Stimulated activated CD4-positive, alpha-beta T cell treated with anti-CD3 and anti-CD28 coated beads, Interleukin-2, amount 100 ng/mL, for 24 hours (primary cell): ENCODE data around the gene TPM1.
"Not testable (repeated sequence)": the region's sequence is repeated elsewhere in the genome, so short reads cannot be mapped to it uniquely, and the experiment has no call there.

Experiments
- DNase-seq, 2 donors: peaks; one replicate each; pipeline ENCODE4 v3.0.0-alpha.2; 2020

The TPM1 gene

DNA sequence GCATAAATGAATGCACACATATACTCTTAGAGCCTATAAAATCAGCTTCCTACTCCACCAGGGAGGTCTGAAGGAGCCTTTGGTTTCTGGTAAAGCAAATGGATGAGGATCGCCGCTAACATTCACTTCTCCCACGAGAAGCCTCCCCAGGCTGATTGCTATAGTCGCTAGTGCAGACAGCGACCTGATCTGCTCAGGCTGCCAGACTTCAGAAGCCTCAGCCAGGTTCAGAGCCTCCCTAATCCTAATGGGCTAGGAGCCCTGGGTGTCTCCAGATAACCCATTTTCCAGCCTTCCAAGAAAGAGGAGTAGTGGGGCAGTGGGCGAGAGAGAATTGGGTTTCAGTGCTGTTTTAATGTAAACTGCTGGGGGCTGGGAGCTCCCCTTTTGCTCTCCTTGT, 35.4 kb downstream of the TPM1 start:
- DNase-seq = no peak

DNA sequence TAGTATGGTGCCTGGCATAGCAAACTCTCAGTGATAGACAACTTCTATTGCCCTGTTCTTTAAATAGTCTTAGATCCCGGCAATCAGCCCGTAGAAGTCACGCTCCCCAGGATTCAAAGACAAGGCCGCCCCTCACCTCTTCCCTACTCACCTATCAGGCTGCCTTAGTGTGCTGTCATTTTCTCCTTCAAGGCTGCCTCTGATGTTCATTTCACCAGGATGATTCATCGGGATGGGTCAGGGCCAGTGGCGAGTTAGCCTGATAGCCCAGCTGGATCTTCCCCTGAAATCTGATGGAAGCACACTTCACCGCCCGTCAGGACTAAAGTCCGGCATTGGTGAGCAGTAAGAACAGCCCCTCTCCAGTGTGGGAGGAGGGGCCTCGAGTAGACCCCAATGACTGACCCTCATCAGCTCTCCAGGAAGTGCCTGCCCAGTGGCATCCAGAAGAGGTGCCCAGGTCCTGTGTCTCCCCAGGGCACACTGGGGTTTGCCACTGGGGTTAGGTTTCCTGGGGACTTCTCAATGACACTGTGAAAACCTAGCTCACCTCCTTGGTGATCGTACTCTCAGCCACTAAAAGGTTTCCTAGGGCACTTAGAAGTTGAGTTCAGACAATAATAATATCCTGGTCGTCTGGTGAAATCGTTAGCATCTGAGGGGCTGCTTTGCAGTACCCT, 37.5 kb downstream of the TPM1 start:
- no peak for DNase-seq

DNA sequence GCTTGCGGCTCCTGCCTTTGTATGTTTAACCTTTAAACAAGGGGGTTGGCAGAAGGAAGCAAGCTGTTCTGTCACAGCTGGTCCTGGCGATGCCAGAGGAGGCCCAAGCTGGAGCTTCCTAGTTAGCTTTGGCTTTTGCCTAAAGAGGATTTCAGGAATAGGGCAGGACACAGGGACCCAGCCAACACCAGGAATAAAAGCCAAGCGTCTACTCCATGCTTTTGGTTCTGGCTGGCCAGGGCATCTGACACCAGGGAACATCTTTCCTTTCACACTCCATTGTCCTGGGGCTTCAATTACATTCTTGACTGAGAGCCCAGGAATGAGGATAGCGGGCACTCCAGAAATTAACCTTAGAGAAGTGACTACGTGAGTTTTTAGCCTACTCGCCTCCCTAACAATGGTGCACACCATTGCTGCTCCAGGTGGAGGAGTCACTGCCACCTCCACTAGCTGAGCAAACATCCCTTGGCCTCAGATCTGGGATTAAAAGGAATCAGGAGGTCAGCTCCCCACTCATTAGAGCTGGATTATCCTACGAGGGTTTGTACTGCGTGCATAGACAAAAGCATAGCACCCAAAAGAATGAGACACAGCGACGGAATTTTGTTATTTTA, 38.2 kb downstream of the TPM1 start:
- DNase-seq = no peak

DNA sequence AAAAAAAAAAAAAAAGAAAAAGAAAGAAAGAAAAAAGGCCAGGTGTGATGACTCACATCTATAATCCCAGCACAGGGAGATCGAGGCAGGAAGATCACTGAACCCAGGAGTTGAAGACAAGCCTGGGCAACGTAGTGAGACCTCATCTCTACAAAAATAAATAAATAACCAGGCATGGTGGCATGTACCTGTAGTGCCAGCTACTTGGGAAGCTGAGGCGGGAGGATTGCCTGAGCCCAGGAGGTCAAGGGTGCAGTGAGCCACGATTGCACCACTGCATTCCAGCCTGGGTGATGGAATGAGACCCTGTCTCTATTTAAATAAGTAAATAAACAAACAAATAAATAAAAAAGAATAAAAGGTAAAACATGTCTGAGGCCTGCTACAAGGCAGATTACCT, 39.8 kb downstream of the TPM1 start:
- no peak for DNase-seq

DNA sequence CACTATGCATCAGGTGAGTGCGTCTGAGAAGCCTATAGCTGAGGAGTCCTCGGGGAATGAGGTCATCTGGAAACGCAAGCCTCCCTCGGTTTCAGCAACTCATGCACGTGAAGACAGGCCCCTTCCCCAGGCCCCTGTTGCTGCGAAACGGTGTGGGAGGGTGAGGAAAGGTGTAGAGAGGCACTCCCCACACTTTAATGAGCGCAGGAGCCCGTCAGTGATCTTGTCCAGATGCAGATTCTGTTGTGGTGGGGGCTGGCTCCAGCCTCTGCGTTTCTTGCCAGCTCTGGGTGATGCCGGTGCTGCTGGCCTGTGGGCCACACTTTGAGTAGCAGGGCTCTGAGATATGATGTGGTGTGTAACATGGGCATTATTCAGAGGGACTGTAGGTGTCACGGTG, 40.5 kb downstream of the TPM1 start:
- DNase-seq = no peak

DNA sequence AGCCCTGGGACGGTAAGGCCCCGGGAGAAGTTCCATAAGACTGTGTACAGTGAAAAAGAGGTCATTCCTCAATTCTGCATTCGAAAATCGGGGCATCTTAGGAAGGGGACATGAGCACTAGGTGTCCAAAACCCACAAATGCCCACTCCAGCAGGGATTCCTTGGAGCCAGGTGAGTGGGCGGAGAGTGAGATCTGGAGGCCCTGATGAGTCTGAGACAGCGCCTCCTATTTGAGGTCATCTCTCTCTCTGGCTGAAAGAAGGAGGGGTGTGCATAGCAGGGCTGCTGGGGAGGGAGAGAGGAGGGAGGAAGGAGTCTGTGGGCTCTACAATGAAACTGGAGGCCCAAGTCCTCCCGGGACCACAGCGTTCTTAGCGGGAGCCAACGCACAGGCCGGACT, 41.0 kb downstream of the TPM1 start:
- no peak for DNase-seq

DNA sequence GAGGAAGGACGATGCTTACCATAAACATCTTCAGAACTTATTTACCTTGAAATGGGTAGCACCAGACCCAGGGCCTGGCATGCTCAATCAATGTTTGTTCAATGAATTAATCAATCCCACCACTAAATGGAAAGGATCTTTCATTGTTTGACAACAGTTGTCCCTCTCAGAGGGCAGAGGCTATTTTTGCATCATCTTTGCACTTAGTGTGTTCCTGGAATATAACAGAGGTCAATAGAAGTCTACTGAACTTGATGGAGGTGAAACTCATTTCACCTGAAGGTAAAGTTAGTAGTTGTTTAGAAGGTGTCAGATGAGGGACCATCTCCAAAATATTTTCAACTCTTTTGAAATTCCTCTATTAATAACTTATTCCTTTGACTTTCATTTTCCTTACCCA, 42.3 kb downstream of the TPM1 start:
- DNase-seq = no peak

DNA sequence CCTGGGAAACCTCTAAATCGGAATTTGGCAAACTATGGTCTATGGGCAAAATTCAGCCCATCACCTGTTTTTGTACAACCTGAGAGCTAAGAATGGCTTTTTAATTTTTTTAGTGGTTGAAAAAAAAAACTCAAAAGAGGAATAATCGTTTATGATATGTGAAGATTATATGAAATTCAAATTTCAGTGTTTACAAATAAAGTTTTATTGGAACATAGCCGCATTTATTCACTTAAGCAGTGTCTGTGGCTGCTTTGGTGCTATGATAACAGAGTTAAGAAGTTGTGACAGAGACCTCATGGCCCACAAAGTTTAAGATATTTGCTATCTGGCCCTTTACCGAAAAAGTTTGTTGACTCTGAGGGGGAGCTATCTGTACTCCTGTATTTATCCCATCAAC, 42.7 kb downstream of the TPM1 start:
- no peak for DNase-seq

DNA sequence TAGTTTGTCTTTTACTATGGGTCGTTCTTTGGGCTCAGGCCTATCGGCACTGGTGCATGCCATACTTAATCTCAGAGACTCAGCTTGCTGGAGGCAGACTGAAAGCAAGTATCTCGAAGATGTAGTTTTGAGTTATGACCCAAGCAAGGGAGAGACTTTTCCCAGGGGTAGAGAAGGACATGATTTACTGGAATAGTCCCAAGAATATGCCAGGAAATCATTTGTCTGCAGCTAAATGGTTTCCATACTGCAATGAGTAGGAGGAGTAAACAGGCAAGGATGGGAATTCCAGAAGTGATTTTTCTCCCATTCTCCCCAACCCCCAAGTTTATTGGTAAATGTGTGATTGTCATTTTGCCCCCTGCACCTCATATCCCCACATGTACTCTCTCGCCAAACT, 43.7 kb downstream of the TPM1 start:
- no peak for DNase-seq

DNA sequence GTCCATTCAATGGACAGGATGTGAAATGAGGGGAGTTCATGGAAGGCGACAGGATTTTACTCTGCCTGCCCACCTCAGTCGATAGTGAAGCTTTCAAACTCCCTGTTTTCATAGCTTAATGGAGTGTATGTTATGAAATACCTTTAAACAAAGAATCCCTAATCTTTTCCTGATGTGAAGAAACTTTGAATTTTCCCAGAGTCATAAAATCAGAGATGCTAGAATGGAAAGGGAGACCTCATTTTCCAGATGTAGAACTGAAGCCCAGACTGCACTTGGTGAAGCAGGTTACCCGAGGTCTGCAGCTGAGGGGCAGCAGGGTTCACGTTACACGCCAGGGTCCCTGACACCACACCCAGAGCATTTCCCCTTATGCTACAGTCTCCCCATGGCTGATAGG, 44.4 kb downstream of the TPM1 start:
- DNase-seq = no peak

DNA sequence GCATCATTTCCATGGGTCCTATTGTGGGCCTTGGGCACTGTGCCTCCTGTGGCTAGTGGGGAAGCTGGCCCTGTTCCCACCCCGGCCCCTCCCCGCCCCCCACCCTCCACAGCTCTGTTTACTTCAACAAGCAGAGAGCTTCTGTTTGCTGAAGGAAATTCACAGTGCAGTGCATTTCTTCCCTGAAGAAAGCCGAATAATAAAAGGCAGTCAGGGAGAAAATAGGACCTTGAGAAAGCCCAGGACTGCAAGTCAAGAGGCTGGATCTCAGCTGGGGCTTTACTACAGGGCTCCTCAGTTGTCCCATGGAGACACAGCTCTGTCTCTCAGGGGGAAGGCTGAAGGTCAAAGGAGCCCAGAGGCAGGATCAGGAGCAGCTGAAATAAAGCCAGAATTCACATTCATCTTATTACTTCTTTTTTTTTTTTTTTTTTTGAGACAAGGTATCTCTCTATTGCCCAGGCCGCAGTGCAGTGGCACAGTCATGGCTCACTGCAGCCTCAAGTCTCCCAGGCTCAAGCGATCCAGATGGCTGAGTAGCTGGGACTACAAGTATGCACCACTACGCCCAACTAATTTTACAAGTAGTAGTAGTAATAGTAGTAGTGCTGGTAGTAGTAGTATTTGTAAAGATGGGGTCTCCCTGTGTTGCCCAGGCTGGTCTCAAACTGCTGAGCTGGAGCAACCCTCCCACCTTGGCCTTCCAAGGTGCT, 46.1 kb downstream of the TPM1 start:
- no peak for DNase-seq

DNA sequence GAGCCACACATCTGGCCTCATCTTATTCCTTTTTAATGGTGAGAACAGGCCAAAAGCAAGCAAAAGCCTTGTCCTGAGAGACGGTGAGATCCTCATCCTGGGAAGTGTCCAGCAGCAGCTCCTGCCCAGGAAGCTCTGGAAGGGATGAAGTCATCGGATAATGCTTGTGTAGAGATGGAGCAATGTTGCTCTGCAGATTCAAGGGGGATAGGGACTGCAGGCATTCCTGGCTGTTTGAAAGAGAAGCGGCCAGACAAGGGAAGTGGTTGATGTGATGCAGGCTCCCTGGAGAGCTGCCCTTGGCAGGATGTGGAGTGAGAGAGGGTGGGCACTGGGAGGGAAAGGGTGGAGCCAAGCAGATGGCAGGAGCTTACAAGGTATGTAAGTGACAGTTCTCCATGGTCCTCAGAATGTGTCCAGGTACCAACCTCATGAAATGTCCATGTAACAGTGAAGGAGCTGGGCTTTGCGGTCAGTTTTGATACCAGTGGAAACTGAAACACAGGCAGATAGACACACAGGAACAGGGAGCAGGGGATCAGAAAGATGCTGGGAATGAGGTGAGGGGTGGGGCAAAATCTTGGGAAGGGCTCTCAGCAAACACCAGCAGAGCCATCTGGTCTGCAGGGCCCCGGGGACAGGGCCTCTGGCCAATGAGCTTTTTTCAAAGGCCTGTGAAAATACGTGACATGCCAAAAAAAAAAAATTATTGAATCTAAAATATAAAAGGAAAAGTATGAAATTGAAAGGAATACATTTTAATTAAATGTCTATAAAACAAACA, 46.9 kb downstream of the TPM1 start:
- DNase-seq = no peak

DNA sequence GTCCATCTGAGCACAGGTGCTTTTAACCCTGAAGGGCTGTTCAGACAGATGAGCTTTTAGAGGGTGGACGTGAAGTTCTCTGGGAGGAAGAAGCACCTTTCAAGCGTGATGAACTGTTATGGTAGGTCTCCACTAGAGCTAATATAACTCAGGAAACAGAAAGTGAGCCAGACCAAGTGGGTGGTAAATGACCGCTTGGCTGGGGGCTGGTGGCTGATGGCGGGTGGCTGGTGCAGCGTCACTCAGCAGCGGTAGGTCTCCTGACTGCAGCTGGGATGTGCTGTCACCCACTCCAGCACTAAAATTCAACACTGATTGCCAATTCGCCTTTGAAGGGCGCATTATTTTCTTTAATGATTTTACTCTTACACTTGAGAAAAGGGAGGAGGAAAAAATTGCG, 47.9 kb downstream of the TPM1 start:
- no peak for DNase-seq

DNA sequence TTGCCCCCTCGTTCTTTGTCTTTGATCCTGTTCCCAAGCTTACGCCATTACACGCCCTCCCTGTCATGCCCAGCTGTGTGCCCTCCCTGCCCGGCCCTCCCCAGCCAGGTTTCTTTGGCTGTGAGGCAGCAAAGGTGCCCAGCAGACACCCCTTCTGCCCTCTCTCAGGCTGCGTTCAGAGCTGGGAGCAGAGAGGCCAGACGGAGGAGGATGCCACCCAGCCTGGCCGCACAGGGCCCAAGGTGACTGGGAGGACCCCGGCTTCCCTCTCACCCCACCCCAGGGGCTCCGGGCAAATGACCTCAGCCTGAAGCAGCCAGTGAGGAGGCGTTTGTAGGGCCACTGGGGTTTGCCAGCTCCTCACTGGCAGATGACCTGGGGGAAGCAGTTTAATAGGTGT, 48.3 kb downstream of the TPM1 start:
- DNase-seq = no peak

DNA sequence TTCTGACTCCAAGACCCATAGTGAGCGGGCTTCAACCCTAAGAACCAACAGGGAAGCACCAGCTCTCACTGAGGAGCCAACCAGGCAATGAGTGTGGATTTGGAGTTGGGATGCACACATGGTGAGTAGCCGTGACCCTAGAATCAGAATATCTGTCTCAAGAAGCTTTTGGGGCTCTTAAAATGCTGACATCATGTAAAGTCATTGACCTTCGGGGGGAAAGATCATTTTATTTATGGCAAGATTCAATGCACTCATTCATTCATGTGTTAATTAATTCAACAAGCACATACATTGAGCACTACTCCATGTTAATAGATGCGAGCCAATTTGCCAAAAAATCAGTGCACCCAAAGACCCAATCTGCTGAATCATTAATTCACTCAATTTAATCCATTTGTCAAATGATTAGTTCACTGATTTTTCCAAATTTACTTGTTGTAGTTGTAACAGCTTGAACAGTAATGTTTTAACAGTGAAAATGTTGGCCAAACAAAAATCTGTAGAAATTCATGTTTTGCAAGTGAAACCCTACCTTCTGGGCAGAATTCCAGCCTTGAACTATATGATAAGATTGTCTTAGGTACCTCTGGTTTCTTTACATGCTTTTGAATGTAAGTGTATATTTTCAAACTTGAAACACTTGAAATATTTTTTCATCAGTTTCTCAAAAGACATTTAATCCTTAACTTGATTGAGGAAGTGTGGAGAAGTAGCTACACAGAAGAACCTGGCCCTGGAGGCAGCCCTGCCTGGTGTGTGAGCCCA, 49.3 kb downstream of the TPM1 start:
- DNase-seq = no peak

DNA sequence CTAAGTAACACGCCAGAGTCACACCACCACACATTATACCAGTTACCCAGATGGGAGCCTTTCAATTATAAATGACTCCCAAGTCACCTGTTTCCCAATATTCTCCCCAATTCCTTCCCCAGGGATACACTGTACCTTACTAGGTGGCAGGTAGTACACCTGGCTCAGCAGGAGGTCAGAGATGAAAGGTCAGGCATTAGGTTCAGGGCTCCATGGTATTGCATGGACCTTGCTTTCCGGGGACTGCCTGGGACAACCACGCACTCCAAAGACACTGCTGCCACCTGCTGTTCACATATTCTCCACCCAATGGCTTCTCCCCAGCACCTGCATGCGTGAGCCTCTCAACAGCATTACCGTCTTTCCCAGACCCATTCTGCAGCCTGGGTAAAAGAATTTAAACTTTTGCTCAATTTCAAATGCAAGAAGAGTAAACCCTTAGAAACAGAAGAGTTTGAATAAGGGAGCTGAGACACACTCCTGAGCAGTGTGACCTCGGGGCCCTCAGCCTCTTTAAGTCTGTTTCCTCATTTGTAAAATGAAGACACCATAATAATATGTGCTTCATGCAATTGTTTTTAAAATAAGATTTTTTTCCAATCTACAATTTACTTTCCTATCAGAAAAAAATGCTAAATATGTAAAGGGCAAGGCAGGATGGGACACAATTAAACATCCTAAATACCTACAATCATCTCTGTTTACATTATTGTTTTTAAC, 51.1 kb downstream of the TPM1 start:
- DNase-seq = peak; percentile 75 to 79

DNA sequence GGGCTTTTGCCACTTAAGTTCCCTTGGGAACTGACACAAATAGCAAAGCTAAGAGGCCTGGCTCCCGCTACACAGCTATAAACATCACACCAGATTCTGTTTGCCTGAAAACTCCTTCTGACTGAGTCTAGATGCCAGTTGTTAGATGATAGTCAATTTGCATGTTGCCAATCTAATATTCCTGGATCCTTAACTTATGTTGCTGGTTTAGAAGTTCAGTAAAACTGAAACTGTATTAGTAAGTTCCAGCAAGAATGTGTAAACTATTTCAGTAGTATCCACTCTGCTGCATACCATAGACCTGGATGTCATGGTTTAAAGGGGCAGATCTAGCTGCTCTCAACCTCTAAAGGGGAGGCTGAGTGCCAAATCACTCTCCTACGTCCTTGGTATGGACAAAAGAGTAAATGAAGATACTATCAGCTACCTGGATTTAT, 52.0 kb downstream of the TPM1 start:
- DNase-seq = no peak

DNA sequence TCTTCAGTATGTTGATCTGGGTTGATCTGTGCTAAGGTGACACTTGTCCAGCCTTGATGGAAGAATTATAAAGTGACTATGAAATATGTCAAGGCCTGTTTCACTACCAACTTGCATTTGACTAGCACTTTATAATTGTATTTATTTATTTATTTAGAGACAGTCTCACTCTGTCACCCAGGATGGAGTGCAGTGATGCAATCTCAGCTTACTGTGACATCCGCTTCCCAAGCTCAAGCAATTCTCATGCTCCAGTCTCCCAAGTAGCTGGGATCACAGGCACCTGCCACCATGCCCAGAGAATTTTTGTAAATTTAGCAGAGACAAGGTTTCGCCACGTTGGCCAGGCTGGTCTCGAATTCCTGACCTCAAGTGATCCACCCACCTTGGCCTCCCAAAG, 53.6 kb downstream of the TPM1 start:
- DNase-seq = no peak

DNA sequence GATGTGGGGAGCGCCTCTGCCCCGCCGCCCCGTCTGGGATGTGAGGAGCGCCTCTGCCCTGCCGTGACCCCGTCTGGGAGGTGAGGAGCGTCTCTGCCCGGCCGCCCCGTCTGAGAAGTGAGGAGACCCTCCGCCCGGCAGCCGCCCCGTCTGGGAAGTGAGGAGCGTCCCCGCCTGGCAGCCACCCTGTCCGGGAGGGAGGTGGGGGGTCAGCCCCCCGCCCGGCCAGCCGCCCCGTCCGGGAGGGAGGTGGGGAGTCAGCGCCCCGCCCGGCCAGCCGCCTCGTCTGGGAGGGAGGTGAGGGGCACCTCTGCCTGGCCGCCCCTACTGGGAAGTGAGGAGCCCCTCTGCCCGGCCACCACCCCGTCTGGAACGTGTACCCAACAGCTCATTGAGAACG, 56.4 kb downstream of the TPM1 start:
- not testable (repeated sequence) for DNase-seq

DNA sequence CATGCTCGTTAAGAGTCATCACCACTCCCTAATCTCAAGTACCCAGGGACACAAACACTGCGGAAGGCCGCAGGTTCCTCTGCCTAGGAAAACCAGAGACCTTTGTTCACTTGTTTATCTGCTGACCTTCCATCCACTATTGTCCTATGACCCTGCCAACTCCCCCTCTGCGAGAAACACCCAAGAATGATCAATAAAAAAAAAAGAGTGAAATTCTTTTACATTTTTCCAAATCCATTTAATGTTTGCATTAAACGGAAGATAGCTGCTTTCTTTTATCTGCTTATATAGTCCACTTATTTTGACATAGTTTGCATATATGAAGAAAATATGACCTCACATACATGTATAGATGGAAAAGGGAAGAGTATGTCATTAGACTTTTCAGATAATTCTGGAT, 57.0 kb downstream of the TPM1 start:
- DNase-seq = not testable (repeated sequence)

DNA sequence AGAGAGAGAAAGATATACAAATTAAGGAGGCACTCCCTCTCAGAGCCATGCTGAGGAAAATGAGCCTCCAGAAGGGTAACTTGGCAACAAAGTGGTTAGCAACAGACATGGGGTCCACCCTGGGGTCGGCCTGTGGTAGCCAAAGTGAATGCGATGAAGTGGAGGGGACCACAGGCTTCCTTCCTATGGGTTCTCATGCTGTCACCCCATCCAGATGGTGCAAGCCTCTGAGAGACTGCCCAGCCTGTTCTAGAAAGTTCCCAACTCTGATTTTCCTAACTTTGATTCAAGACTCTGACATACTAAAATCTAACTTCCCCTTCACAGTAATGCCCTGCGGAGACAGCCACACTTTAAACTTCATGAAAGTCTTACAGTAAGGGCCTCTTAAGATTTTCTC, 60.9 kb downstream of the TPM1 start:
- no peak for DNase-seq

DNA sequence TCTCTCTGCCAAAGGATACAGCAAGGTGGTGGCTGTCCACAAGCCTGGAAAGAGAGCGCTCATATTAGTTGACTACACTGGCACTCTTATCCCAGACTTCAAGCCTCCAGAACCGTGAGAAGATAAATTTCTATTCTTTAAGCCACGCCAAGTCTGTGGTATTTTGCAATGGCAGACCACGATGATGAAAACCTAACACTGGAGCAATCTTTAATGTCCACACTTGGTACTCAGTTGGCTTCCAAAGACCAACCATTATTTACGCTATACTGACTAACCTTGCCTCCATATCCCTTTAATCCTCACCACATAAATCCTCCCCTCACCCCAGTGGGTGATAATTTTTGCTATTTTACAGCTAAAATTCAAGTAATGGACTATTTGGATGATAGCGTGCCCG, 62.2 kb downstream of the TPM1 start:
- no peak for DNase-seq
